ENCODE measurements around the gene UMPS.

UMPS gene

DNA sequence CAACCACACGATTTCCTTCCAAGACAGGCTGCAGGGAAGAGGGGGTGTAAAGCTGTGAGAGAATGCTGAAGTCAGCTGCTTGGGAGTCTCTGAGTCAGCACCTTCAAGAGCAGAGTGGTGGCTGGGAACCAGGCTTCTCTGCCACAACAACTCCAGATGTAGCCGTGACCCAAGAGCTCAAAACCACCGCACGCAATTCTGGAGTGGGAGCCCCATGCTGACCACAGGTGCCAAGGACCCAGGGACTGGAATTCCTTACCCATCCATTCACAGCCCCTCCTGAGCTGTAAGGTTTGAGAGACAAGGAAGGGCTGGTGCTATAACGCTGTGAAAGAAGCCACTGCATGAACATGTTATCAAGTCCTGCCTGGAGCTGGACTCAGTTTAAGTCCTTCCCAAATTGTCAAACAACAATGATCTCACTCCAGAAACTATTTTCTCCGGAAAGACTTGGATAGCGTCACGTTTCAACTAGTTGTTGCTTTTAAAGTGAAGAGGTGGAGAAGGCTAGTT is 61.4 kb downstream of the UMPS start:
- no peak overlapping the region for H4K8ac ChIP-seq (ENCODE audit: low read depth, low read length)
- no peak overlapping the region for H3K4me3 ChIP-seq (ENCODE audit: low read length in 2 of 2)
- H3K27me3 ChIP-seq (ENCODE audit: control insufficient read depth in 3 of 3, insufficient read depth in 3 of 3, low read depth in 1 of 3, low read length in 3 of 3), result no peaks in the 10 kb centered on the region
- no peak overlapping the region for H3K27ac ChIP-seq (replicated peaks; ENCODE audit: low read length)
- H3K79me1 ChIP-seq (ENCODE audit: low read depth, low read length), result no peaks in the 10 kb centered on the region
- no peak overlapping the region for H3K18ac ChIP-seq (ENCODE audit: low read length)
- H2BK120ac ChIP-seq (ENCODE audit: low read depth, low read length), result no peak overlapping the region
- no peak overlapping the region for H3K4me2 ChIP-seq (ENCODE audit: insufficient read depth, low read length, poor library complexity, severe bottlenecking)
- no CpG with 5 or more reads among the region's 8 CpGs for WGBS, 2 donors (ENCODE audit: extremely low coverage in 2 of 2, insufficient read length in 2 of 2, insufficient replicate concordance in 1 of 2)
- H2AFZ ChIP-seq (ENCODE audit: low read length), result no peak overlapping the region
- peaks cover 0 to 21% of the 10 kb centered on the region in 2 donors for H3K36me3 ChIP-seq (replicated peaks in 1 of 2; ENCODE audit: control insufficient read depth in 2 of 2, insufficient read depth in 2 of 2, low read length in 2 of 2)
- no peak overlapping the region for H3K14ac ChIP-seq (ENCODE audit: low read length)
- no peak overlapping the region for H2BK15ac ChIP-seq (ENCODE audit: low read length)
- no peak overlapping the region for H3K23ac ChIP-seq (ENCODE audit: low read depth, low read length, poor library complexity)
- no peaks in the 10 kb centered on the region for H3K9me3 ChIP-seq (replicated peaks in 1 of 2; ENCODE audit: control insufficient read depth in 2 of 2, insufficient read depth in 1 of 2, low read depth in 1 of 2, low read length in 2 of 2)
- H2AK5ac ChIP-seq (ENCODE audit: low read depth, low read length), result no peak overlapping the region
- H3K4ac ChIP-seq (ENCODE audit: low read length), result no peak overlapping the region
- H2BK12ac ChIP-seq (ENCODE audit: low read length), result no peak overlapping the region
- DNase-seq (ENCODE audit: low spot score), result no peak
- H2BK5ac ChIP-seq (ENCODE audit: low read length), result no peak overlapping the region
- H3K4me1 ChIP-seq (ENCODE audit: control insufficient read depth in 2 of 2, insufficient read depth in 1 of 2, low read depth in 1 of 2, low read length in 2 of 2), result peaks cover 0 to 1% of the 10 kb centered on the region in 2 donors
- no peak overlapping the region for H3K9ac ChIP-seq (ENCODE audit: low read depth, low read length, poor library complexity)
- no peak overlapping the region for H4K91ac ChIP-seq (ENCODE audit: low read depth, low read length, poor library complexity)

GRCh38 chr3:124792341-124793040 is 62.2 kb downstream of the UMPS start:
- Histone ChIP-seq H3K23ac (ENCODE audit: low read depth, low read length, poor library complexity) (no peak overlapping the region), H3K4ac (ENCODE audit: low read length) (no peak overlapping the region), H3K9me3 (replicated peaks in 1 of 2; ENCODE audit: control insufficient read depth in 2 of 2, insufficient read depth in 1 of 2, low read depth in 1 of 2, low read length in 2 of 2) (no peaks in the 10 kb centered on the region), H4K8ac (ENCODE audit: low read depth, low read length) (no peak overlapping the region), H3K36me3 (replicated peaks in 1 of 2; ENCODE audit: control insufficient read depth in 2 of 2, insufficient read depth in 2 of 2, low read length in 2 of 2) (peaks cover 0 to 20% of the 10 kb centered on the region in 2 donors), H2AK5ac (ENCODE audit: low read depth, low read length) (no peak overlapping the region), H4K91ac (ENCODE audit: low read depth, low read length, poor library complexity) (no peak overlapping the region), H3K4me1 (ENCODE audit: control insufficient read depth in 2 of 2, insufficient read depth in 1 of 2, low read depth in 1 of 2, low read length in 2 of 2) (peaks cover 0 to 1% of the 10 kb centered on the region in 2 donors), H3K4me2 (ENCODE audit: insufficient read depth, low read length, poor library complexity, severe bottlenecking) (no peak overlapping the region), H3K14ac (ENCODE audit: low read length) (no peak overlapping the region), H2BK5ac (ENCODE audit: low read length) (no peak overlapping the region), H3K4me3 (ENCODE audit: low read length in 2 of 2) (no peak overlapping the region), H3K18ac (ENCODE audit: low read length) (no peak overlapping the region), H3K9ac (ENCODE audit: low read depth, low read length, poor library complexity) (no peak overlapping the region), H3K79me1 (ENCODE audit: low read depth, low read length) (no peaks in the 10 kb centered on the region), H3K27me3 (ENCODE audit: control insufficient read depth in 3 of 3, insufficient read depth in 3 of 3, low read depth in 1 of 3, low read length in 3 of 3) (no peaks in the 10 kb centered on the region), H2BK120ac (ENCODE audit: low read depth, low read length) (no peak overlapping the region), H2BK15ac (ENCODE audit: low read length) (no peak overlapping the region), H2AFZ (ENCODE audit: low read length) (no peak overlapping the region), H3K27ac (replicated peaks; ENCODE audit: low read length) (no peak overlapping the region), H2BK12ac (ENCODE audit: low read length) (no peak overlapping the region)
- no peak for DNase-seq (ENCODE audit: low spot score)
- WGBS, 2 donors (ENCODE audit: extremely low coverage in 2 of 2, insufficient read length in 2 of 2, insufficient replicate concordance in 1 of 2), result no CpG with 5 or more reads among the region's 7 CpGs

GRCh38 chr3:124793054-124793739 is 62.9 kb downstream of the UMPS start:
- Histone ChIP-seq H3K27me3 (ENCODE audit: control insufficient read depth in 3 of 3, insufficient read depth in 3 of 3, low read depth in 1 of 3, low read length in 3 of 3) (no peaks in the 10 kb centered on the region), H3K9ac (ENCODE audit: low read depth, low read length, poor library complexity) (no peak overlapping the region), H3K4ac (ENCODE audit: low read length) (no peak overlapping the region), H2BK120ac (ENCODE audit: low read depth, low read length) (no peak overlapping the region), H3K18ac (ENCODE audit: low read length) (no peak overlapping the region), H3K9me3 (replicated peaks in 1 of 2; ENCODE audit: control insufficient read depth in 2 of 2, insufficient read depth in 1 of 2, low read depth in 1 of 2, low read length in 2 of 2) (no peaks in the 10 kb centered on the region), H3K27ac (replicated peaks; ENCODE audit: low read length) (no peak overlapping the region), H3K4me2 (ENCODE audit: insufficient read depth, low read length, poor library complexity, severe bottlenecking) (no peak overlapping the region), H3K79me1 (ENCODE audit: low read depth, low read length) (no peaks in the 10 kb centered on the region), H2AK5ac (ENCODE audit: low read depth, low read length) (no peak overlapping the region), H2BK5ac (ENCODE audit: low read length) (no peak overlapping the region), H2BK12ac (ENCODE audit: low read length) (no peak overlapping the region), H3K4me3 (ENCODE audit: low read length in 2 of 2) (no peak overlapping the region), H2AFZ (ENCODE audit: low read length) (no peak overlapping the region), H3K36me3 (replicated peaks in 1 of 2; ENCODE audit: control insufficient read depth in 2 of 2, insufficient read depth in 2 of 2, low read length in 2 of 2) (peaks cover 0 to 21% of the 10 kb centered on the region in 2 donors), H4K8ac (ENCODE audit: low read depth, low read length) (no peak overlapping the region), H3K23ac (ENCODE audit: low read depth, low read length, poor library complexity) (no peak overlapping the region), H3K4me1 (ENCODE audit: control insufficient read depth in 2 of 2, insufficient read depth in 1 of 2, low read depth in 1 of 2, low read length in 2 of 2) (peaks cover 0 to 1% of the 10 kb centered on the region in 2 donors), H2BK15ac (ENCODE audit: low read length) (no peak overlapping the region), H4K91ac (ENCODE audit: low read depth, low read length, poor library complexity) (no peak overlapping the region), H3K14ac (ENCODE audit: low read length) (no peak overlapping the region)
- DNase-seq (ENCODE audit: low spot score), result no peak
- no CpG with 5 or more reads among the region's 6 CpGs for WGBS, 2 donors (ENCODE audit: extremely low coverage in 2 of 2, insufficient read length in 2 of 2, insufficient replicate concordance in 1 of 2)

GRCh38 chr3:124796477-124796876 is 66.2 kb downstream of the UMPS start:
- H3K36me3 ChIP-seq (replicated peaks in 1 of 2; ENCODE audit: control insufficient read depth in 2 of 2, insufficient read depth in 2 of 2, low read length in 2 of 2), result peaks cover 0 to 21% of the 10 kb centered on the region in 2 donors
- H2AK5ac ChIP-seq (ENCODE audit: low read depth, low read length), result no peak overlapping the region
- H2BK5ac ChIP-seq (ENCODE audit: low read length), result no peak overlapping the region
- no peaks in the 10 kb centered on the region for H3K79me1 ChIP-seq (ENCODE audit: low read depth, low read length)
- H2BK120ac ChIP-seq (ENCODE audit: low read depth, low read length), result no peak overlapping the region
- DNase-seq (ENCODE audit: low spot score), result no peak
- H3K4me1 ChIP-seq (ENCODE audit: control insufficient read depth in 2 of 2, insufficient read depth in 1 of 2, low read depth in 1 of 2, low read length in 2 of 2), result peaks cover 5 to 8% of the 10 kb centered on the region in 2 donors
- H3K9ac ChIP-seq (ENCODE audit: low read depth, low read length, poor library complexity), result no peak overlapping the region
- H3K18ac ChIP-seq (ENCODE audit: low read length), result peak overlapping the region; percentile 60
- H3K4ac ChIP-seq (ENCODE audit: low read length), result no peak overlapping the region
- no peak overlapping the region for H2AFZ ChIP-seq (ENCODE audit: low read length)
- no peak overlapping the region for H3K4me2 ChIP-seq (ENCODE audit: insufficient read depth, low read length, poor library complexity, severe bottlenecking)
- H3K27ac ChIP-seq (replicated peaks; ENCODE audit: low read length), result no peak overlapping the region
- H3K4me3 ChIP-seq (ENCODE audit: low read length in 2 of 2), result peak overlapping the region in 1 of 2 donors; percentile 12
- H2BK12ac ChIP-seq (ENCODE audit: low read length), result no peak overlapping the region
- H3K27me3 ChIP-seq (ENCODE audit: control insufficient read depth in 3 of 3, insufficient read depth in 3 of 3, low read depth in 1 of 3, low read length in 3 of 3), result no peaks in the 10 kb centered on the region
- peak overlapping the region; percentile 14 for H4K91ac ChIP-seq (ENCODE audit: low read depth, low read length, poor library complexity)
- H3K9me3 ChIP-seq (replicated peaks in 1 of 2; ENCODE audit: control insufficient read depth in 2 of 2, insufficient read depth in 1 of 2, low read depth in 1 of 2, low read length in 2 of 2), result no peaks in the 10 kb centered on the region
- no CpG with 5 or more reads among the region's 19 CpGs for WGBS, 2 donors (ENCODE audit: extremely low coverage in 2 of 2, insufficient read length in 2 of 2, insufficient replicate concordance in 1 of 2)
- no peak overlapping the region for H3K14ac ChIP-seq (ENCODE audit: low read length)
- no peak overlapping the region for H3K23ac ChIP-seq (ENCODE audit: low read depth, low read length, poor library complexity)
- no peak overlapping the region for H2BK15ac ChIP-seq (ENCODE audit: low read length)
- no peak overlapping the region for H4K8ac ChIP-seq (ENCODE audit: low read depth, low read length)

Measured in neuronal stem cell (in vitro differentiated cells).